NCI-H1092 treated with DMSO at 0.1 percent for 48 hours (cell line): Measurements from ENCODE around the gene SLC4A11.

Source experiments
- DNase-seq: peaks from one replicate; lab custom pipeline; 2025; lab: John Stamatoyannopoulos, UW

SLC4A11 gene

DNA sequence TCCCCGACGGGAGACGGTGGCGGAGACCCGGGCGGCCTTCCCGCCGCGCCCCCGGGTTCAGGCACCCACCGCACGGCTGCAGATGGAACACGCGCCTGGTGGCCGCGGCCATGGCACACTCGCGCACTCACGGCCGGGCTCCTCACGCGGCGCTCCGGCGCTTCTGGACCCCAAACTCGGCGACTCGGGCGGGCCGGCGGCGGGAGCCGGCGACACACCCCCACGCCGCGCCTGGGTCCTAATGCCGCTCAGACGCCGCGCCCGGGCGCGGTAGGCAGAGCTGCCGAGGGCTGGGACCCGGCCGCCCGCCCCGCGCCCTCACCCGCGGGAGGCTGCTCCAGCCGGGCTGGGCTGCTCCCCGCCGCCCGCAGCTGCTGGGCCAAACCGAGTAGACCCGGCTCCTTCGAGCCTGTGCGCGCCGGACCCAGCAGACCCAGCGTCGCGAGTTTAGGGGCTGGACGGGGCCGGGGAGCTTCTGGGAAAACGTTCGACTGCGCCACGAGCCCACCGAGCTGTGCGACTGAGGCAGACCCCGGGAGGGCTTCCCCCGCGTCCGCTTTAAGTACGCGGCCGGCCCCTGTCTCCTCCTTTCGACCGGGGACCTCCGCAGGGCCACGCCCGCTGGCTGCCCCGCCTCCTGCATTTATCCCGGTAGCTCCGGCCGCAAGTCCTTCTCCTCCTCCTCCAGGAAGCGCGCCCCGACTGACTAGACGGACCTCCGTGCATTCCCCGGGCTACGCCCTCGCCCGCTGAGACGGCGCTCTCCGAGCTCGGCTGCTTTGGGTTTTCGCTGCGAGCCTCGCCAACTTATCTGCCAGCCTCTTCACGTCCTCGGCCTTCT is at the start of gene SLC4A11:
TSS of gene SLC4A11 (minus strand) at position 165 of the 841 bp plus-strand sequence. CDS start at position 112, 53 bp downstream.
- DNase-seq: peak; percentile 29

DNA sequence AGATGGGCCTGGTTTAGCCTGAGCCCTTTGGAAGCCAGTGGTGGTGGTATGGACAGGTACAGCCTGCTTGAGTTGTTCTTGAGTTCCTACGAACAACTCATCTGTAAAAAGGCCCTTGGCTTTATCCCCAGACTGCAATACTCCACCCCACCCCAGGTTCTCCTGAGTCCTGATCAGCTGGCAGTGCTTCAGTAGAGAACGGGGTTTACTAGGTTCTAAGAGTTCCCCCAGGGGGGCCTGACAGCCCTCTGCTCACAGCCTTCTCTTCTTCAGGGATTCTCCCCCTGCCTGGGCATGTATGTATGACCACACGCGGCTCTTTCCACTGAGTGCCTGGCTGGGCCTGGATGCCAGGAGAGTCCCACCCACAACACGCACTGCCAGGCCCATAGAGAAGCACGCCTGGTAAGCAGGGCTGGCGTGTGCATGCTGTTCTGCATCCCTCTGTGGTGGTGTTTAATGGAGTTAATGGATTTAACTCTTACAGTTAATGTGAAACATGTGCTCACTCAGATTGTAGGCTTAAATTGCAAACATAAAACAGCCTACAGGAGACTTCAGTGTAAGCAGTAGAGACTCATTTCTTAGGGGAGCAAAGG is 44.3 kb upstream of the SLC4A11 start:
- no peak for DNase-seq

DNA sequence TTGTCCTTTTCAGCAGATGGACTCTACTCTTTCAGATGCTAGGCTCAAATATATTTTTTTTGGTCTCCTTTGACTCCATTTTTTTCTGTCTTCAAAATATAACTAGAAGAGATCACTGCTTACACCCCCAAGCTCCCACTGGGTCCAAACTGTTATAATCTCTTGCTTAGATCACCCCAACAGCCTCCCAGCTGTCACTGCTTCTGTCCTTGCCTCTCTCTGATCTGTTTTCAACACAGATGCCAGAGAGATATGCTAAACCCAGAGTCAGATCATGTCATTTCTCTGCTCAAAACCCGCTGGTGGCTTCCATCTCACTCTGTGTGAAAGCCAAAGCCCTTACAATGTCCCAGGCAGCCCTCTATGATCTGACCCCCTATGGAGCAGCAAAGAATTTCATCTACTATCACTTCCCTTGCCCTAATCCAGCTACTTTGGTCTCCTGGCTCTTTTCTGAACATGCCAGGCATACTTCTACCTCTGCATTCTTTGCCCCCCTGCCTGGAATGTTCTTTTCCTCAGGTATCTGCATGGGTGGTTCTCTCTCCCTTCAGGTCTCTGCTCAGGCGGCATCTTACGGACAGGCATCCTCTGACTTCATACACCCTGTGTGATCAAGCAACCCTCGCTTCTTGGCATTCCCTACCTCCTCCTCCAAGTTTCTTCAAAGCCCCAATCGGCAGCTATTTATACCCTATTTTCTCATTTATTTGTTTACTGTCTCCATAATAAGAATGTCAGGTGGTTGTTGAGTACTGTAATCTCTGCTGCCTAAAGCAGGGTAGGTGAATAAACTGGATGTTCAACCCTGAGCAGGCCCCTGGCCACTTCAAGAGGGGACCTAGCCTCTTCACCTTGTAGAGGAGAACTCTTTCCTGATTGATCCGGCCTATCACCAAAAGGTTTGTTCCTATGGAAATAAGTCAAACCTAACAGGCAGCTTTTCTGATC is 43.6 kb upstream of the SLC4A11 start:
- DNase-seq: no peak

DNA sequence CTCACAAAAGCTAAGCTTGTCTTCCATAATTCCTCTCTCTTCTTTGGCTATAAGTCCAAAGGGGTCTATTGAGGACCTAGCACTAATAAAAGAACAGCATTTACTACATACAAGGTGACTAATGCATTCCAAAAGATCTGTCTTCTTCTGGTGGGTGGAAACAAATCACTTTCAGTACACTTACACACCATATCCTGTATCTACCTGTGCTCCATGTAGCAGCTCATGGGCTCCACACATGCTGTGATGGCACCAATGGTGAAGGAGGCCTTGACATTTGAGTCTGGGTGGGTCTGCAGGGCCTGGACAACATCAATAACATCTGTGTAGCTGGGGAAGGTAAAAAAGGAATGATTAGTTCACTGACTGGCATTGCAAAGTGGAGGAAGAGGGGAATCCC is 42.4 kb upstream of the SLC4A11 start:
- no peak for DNase-seq

DNA sequence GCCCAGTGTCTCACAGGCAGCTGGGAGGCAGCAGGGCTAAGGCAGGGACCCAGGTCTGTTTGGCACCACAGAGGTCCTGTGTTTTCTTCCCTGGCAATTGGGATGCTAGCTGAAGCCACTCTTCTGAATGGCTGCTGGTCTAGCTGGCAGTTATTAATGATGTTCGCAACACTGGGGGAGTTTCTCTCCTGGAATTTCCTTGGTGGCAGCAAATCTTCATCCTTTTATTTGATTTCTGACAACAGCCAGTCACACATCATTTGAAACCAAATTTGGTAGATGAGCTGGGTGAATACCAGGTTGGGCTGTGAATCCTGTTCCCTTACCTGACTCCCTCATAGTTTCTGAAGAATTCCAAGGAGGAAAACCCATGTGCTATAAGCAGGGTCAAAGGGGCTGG is 40.8 kb upstream of the SLC4A11 start:
- no peak for DNase-seq

DNA sequence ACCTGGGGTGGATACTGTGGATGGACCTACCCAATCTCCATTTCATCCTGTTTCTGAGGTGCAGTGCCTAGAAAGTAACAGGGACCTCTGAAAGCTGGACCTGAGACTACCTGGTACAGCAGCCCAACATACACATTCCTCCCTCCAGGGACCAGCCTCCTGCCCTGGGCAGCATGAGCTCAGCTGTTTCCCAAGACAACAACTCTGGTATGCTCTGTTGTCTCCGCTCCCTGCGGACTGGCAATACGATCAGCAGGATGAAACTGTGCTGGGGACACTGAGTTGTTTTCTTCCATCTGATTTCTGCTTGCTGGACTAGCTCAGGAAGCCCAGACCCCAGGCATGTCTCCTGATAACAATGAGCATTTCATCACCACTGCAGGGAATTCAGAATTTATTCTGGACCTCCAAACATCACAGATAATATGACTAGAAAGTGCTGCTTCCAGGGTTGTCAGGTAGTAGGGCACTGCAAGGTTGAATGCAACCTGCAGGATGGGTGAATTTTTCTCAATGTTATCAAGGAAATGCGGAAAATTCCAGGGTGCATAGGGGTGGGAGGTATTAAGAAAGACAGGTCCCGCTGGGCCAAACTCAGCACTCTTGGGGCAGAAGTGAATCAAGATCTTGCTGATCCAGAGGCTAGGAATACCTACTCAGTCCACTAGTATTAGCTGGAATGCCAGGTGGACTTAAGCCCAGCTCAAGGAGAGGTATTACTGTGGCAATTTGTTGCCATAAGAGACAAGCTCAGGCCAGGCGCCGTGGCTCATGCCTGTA is 38.9 kb upstream of the SLC4A11 start:
- no peak for DNase-seq

DNA sequence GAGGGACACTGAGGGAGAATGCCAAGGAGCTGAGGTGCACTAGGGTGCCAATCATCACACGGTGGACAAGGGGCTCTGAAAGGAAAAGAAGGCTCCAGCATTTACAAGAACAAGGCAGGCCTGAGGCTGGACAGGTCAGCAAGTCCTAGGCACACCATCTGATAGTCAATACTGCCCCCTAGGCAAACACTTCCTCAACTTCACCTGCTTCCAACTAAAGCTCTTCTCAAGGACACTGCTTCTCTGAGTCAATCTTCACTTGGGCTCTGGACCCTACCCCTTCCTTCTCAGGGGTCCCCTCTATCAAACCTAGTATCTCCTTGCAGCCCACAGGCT is 37.7 kb upstream of the SLC4A11 start:
- peak; percentile 62 for DNase-seq

DNA sequence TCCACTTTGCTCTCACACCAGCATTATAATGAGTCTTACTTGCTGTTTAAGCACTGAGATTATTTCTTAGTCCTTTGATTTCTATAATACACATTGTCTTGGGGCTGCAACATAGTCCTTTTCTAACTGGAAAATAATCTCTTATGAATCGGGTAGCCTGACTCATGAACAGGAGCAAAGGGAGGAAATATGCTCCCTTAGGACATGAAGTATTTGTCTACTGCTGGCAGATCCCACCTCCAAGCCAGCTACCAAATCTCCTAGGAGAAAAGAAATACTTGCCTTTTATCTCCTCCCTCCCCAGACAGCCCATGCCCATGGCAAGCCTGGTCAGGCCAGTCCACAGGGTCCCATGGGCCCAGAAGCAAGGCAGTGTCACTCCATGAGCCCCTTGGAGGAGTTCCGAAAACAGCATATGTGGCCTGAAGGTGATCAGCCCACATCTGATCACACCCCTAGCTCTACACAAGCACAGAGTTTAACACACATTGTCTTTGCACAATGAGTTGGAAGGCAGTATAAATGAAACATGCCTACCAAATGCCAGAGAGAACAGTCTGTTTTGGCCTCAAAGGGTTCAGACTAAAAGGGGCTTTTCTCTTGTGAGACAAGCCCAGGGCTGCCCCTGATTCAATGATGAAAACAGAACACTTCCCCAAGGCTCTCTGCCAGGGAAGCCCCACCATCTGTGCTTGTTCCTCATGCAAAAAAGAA is 37.1 kb upstream of the SLC4A11 start:
- no peak for DNase-seq

DNA sequence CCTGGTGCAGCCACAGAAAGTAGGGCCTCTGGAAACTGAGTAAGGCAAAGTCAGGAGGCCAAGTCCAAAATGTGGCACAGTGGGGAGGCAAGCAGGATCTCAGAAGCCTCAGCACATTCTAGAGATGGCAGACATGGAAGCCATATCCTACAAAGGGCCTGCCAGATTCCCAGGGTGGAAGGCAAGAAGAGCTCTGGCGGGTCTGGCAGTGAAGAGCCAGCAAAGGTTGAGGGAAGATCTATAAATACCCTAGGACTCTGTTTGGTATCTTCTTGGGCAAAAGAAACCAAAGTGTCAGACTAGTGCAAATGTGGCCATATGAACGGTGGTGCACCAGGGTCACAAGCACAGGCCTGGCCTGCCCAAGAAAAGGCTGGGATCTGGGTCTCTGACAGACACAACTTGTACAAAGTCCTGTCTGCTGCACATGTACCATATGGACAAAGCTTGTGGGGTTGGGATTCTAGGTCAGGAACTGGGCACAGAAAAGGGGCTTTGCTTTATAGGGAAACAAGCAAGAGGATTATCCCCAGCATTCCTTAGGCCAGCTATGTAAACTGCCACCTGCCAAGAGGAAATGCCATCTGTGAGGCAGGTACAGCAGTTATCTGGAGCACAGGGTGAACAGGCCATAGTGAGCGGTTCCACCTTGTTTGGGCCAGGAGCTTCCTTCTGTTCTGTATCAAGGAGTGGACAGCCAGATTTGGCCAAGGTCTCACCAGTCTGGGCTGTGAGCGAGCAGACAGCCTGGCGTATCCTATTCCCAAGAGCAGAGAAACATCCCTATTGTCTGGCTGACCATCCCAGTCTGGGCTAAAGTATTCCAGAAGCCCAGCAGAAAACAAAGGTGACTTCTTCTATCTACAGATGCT is 36.3 kb upstream of the SLC4A11 start:
- DNase-seq: no peak

DNA sequence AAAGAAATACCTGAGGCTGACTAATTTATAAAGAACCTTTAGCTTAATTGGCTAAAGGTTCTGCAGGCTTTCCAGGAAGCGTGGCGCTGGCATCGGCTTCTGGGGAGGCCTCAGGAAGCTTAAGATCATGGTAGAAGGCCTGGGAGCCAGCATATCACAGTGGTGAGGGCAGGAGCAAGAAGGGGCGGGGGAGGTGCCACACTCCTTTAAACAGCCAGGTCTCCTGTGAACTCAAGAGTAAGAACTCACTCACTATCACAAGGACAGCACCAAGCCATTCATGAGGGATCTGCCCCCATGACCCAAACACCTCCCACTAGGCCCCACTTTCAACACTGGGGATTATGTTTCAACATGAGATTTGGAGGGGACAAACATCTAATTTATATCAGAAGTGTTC is 34.4 kb upstream of the SLC4A11 start:
- no peak for DNase-seq

DNA sequence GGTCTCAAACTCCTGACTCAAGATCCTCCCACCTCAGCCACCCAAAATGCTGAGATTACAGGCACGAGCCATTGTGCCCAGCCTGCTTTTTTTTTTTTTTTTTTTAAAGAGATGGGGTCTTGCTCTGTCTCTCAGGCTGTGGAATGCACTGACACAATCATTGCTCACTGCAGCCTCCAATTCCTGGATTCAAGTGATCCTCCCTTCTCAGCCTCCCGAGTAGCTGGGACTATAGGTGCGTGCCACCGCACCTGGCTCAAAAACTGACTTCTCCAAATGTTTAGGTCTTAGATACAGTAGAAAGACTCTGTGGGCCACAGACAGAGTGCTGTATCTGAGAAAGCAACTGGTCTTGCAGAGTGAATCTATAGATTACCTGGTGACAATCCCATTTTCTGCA is 31.1 kb upstream of the SLC4A11 start:
- no peak for DNase-seq

DNA sequence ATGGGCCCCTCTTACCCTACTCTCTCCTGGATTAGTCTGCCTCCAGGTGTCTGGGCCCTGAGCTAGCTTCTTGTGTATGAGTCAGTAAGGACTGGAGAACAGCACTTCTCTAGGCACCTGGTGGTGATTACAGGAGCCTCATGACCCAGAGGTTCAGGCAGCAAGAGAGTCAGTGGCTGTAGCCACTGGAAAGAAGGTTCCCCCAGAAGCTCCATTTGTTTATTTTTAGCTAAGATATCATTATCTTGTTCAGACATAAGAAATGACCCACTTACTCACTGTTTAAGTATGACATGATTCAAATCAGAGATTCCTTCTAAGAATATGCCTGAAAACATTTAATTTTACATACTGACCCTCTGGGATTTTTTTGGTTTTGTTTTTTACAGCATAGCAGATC is 23.6 kb upstream of the SLC4A11 start:
- no peak for DNase-seq

DNA sequence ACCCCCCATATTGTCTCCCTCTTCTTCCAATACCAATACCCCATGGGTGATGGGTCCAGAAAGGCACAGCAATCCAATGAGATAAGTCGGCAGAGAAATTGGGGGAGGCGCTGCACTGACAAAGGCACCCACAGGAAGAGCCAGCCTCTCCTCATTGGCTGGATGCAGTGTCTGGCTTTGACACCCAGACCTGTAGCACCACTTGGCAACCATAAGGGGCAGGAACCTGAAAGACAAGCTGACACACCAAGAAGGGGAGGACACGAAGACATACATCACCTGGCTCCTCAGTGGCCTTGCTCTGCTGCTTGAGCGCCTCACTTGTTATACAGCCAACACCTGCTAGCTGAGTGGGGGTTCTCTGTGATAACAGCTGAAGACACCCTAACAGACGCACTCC is 19.4 kb upstream of the SLC4A11 start:
- no peak for DNase-seq

DNA sequence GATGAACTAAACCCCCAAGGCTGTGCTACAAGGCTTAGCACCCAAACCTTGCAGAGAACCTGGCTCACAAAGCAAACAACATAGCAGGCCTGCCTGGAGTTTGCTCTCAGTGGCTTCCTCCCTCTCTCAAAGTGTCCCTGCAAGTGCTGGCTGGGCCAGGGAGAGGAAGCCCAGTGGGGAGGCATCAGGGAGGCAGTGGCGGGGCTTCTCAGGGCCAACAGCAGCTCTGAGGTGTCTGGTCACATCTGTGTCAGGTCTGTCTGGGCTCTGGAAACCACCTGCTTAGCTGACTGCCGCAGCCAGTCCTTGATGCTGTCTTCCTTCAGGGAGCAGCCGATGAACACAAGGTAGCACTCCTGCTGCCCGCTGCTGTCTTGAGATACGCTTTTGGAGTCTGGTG is 16.7 kb upstream of the SLC4A11 start:
- DNase-seq: no peak

DNA sequence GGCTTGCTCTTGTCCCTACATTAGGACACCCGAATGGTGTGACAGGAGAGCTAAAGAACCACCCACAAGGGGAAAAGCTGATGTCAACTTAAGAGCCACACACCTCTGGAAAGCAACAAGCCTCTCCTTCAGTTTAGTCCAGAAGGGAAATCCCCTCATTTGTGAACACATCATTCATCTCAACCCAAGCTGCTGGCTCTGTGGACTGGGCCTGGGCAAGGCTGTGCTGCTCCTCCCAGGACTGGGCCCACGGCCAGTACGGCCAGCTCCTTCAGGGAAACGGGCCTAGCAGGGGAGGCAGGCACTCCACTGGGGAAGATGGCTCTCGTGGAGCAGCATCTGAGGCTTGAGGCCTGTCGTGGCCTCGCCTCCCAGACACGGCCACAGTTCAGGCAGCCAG is 12.8 kb upstream of the SLC4A11 start:
- DNase-seq: no peak

DNA sequence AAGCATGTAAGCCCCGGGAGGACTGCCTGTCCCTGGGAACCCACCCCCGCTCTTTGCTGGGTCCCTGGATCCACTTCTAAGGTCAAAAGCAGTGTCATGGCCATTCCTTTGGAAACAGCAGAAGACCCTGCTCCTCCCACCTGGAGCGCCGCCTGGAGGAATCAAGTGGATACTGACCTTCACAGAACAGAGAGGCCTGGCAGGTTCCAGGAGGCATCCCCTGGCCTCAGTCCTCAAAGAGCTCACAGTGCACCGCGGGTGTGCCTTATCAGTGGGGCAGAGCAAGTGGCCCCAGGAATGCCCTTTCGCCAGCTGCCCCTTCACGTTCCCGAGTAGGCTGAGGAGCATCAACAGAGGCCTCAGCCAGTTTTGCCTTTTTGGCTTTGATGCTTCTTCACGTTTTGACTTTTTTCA is 11.1 kb upstream of the SLC4A11 start:
- peak; percentile 4 for DNase-seq

DNA sequence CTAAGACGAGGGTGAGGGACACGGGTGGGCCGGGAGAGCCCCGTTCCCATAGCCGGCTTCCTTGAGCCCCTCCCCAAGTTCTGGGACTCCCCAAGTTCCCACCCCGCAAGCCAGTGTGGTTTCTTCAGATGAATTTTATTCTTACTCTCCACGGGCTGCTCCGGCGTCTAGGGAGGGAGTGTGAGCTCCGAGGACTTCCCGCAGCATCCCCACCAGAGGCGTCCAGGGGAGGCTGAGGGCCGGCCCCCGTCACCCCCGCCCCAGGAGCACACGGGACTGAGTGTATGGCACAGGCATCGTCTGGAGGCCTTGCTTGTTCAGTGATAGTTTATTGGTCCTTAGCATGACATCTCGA is 10.0 kb upstream of the SLC4A11 start:
- no peak for DNase-seq

DNA sequence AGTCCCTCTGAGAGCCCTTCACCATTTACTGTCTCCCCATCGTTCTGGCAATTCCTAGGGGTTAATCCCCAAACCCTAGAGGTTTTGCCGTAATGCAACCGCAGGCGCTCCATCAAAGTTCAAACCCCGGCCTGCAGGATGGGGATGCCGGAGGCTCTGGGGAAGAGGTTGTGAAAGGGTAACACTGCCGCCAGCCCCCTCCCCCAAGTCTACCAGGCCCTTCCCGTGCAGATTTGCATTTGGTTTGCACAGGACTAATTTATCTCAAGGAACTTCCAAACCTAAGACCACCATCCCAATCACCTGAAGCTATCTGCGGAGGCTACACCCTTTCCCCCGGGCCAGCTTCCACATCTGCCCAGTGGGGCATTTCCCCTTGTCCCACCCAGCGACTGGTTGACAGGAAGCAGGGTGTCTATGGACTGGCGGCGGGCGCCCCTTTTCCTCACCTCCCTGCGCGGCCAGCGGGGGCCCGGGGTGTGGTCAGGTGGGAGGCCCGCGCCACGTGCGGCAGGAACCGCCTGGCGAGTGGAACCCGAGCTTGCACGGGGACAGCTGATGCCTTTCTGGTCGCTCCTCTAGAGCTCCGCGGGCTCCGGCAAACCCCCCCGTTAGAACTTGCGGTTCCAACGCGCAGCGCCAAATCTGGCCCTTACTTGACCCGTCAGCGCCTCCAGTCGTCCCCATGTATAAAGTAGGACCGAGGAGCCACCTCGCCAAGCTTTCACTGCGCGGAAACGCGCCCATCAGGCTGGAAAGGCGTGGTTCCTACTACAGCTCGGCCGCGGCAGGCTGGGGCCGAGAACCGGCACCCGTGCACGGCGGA is 9.4 kb upstream of the SLC4A11 start:
- peak; percentile 33 for DNase-seq

DNA sequence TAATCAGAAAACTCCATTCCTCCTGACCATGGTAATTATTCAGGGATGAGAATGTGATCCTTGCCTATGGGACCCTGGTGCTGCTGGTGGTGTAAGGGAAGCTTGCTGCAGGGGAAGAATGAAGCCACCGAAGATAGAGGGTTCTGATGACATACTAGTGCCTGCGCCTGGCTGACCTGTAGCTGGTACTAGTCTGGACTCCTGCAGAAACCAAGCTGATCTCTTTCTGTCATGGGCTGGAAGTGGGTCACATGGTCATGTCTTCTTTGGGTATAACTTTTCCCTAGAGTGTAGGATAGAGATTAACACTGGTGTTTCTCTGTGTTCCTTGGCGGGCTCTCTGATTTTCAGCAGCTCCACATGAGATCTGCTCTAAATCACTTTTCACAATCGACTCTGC is 8.6 kb upstream of the SLC4A11 start:
- DNase-seq: no peak
